HepG2 (cell line): ENCODE data around the gene EGFR. TPM values are rescaled to one million over a fixed set of nuclear protein-coding genes. Genes with fewer than 3 reads are reported as not detected.
A peak's percentile ranks its signal among the peaks of the same experiment; 100 is the strongest.

Experiments
- GMEB1 ChIP-seq: sonication (generic); formaldehyde crosslinking; IDR thresholded peaks from 2 replicates; pipeline ENCODE4 v1.5.1; 2020; ENCODE audit warnings: missing genetic modification reagents, mild to moderate bottlenecking, borderline replicate concordance
- HIC2 ChIP-seq: sonication (generic); formaldehyde crosslinking; IDR thresholded peaks from 2 replicates; pipeline ENCODE4 v1.9.0; 2022; ENCODE audit warnings: low read depth, missing genetic modification reagents
- LCORL ChIP-seq, 2 experiments: fragments of 450-650 bp in 1 of 2; sonication (generic) in 1 of 2; formaldehyde crosslinking in 1 of 2; IDR thresholded peaks; 2 replicates each; pipeline versions ENCODE4 v1.5.0 to v1.6.1; 2017 to 2020; ENCODE audit warnings: antibody characterized with exemption in 1 of 2, missing genetic modification reagents in 1 of 2
- PRDM10 ChIP-seq: sonication (generic); formaldehyde crosslinking; IDR thresholded peaks from 2 replicates; pipeline ENCODE4 v1.4.0; 2020; ENCODE audit warnings: low read depth, missing genetic modification reagents
- PTBP1 ChIP-seq: fragments of 200-400 bp; formaldehyde crosslinking; IDR thresholded peaks from 2 replicates; pipeline ENCODE4 v1.6.1; 2018; ENCODE audit warnings: low read length, low read depth; ENCODE audit not compliant: poor library complexity, severe bottlenecking
- RXRA ChIP-seq: sonication (generic); formaldehyde crosslinking; IDR thresholded peaks from 2 replicates; pipeline ENCODE4 v1.5.1; 2020; ENCODE audit warnings: missing genetic modification reagents
- SNAPC4 ChIP-seq: sonication (generic); formaldehyde crosslinking; IDR thresholded peaks from 2 replicates; pipeline ENCODE4 v1.4.0; 2020; ENCODE audit warnings: mild to moderate bottlenecking, missing genetic modification reagents
- TEAD3 ChIP-seq: optimal IDR thresholded peaks from 2 replicates; pipeline ENCODE3; 2016; ENCODE audit warnings: borderline replicate concordance
- ZFP1 ChIP-seq: IDR thresholded peaks from 2 replicates; pipeline ENCODE4 v1.6.1; 2016
- ZFP91 ChIP-seq: sonication (generic); formaldehyde crosslinking; IDR thresholded peaks from 2 replicates; pipeline ENCODE4 v1.9.0; 2022; ENCODE audit warnings: missing genetic modification reagents, mild to moderate bottlenecking, borderline replicate concordance
- ZNF580 ChIP-seq: IDR thresholded peaks from 2 replicates; pipeline ENCODE4 v1.6.1; 2016; ENCODE audit warnings: low read depth, borderline replicate concordance
- ZNF644 ChIP-seq: IDR thresholded peaks from 2 replicates; pipeline ENCODE4 v1.6.1; 2016; ENCODE audit warnings: low read depth
- polyA plus RNA-seq, 8 experiments: library from polyadenylated mRNA; depleted of rRNA in 3 of 8; stranded (reverse) in 7 of 8; unstranded in 1 of 8; fragments of >200 nt; fragmentation: Illumina TruSeq in 4 of 8; extraction: Trizol in 4 of 8; gene quantifications; 2 replicates each; pipeline versions ENCODE4 v1.2.1 to v1.2.3, GENCODE V29; 2011 to 2016; ENCODE audit warnings: low read depth in 4 of 8, missing spikeins in 1 of 8, mixed read lengths in 1 of 8; ENCODE audit not compliant: insufficient read depth in 1 of 8
- total RNA-seq, 5 experiments: library from RNA; depleted of rRNA; stranded (reverse); fragments of >200 nt; fragmentation: Illumina TruSeq; extraction: Trizol; gene quantifications; 2 replicates each; pipeline ENCODE4 v1.2.3, GENCODE V29; 2016; ENCODE audit warnings: low read depth in 1 of 5
- TF ChIP-seq, protein P1 (sequence below): sonication (generic); formaldehyde crosslinking; IDR thresholded peaks from 2 replicates; pipeline ENCODE4 v1.5.0; 2020; ENCODE audit warnings: missing genetic modification reagents

The EGFR gene
- total and polyA plus RNA-seq, 2 of the 13 experiments (the other 11 are each of a cell fraction or from before 2014, with no cell fraction given) = 7.0 to 10.0 TPM

- no peak for TF ChIP-seq SNAPC4 (CRISPR knock-in tag)
- TF ChIP-seq ZNF580 (CRISPR knock-in tag) = no peak
- TF ChIP-seq, protein P1, sequence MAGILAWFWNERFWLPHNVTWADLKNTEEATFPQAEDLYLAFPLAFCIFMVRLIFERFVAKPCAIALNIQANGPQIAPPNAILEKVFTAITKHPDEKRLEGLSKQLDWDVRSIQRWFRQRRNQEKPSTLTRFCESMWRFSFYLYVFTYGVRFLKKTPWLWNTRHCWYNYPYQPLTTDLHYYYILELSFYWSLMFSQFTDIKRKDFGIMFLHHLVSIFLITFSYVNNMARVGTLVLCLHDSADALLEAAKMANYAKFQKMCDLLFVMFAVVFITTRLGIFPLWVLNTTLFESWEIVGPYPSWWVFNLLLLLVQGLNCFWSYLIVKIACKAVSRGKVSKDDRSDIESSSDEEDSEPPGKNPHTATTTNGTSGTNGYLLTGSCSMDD = no peak
- 0 out of 2 replicates have a peak, but pooled peaks have one; percentile 14 for TF ChIP-seq ZFP91
- TF ChIP-seq ZNF644 (CRISPR knock-in tag) = peak; percentile 53; the same call in 1 of the 2 replicates
- TF ChIP-seq ZFP1 (CRISPR knock-in tag) = no peak
- TF ChIP-seq RXRA (CRISPR knock-in tag) = peak; percentile 71
- TF ChIP-seq LCORL (IDR thresholded peaks at IDR 0.05) = no peak
- no peak for TF ChIP-seq LCORL (CRISPR knock-in tag; IDR thresholded peaks at IDR 0.05)
- TF ChIP-seq TEAD3 (CRISPR knock-in tag) = peak; percentile 17
- TF ChIP-seq GMEB1 = no peak
- no peak for TF ChIP-seq PTBP1
- no peak for TF ChIP-seq PRDM10 (CRISPR knock-in tag)
- TF ChIP-seq HIC2 (CRISPR knock-in tag) = no peak
Measured at GRCh38 chr7:55069271-55069792, 50.5 kb downstream of the EGFR start (continued).
